Prostate gland (tissue), 2 donors: ENCODE results near the gene ANKRD22. TPM values are rescaled to one million over a fixed set of nuclear protein-coding genes. Genes with fewer than 3 reads are reported as not detected.
A peak's percentile ranks its signal among the peaks of the same experiment; 100 is the strongest.

Source experiments
- DNase-seq: peaks from one replicate; pipeline ENCODE4 v3.0.0-alpha.2; 2019; ENCODE audit warnings: low spot score
- H3K27ac ChIP-seq, 2 donors: fragments of 200-600 bp; sonication (generic); 2 replicates each; pipeline ENCODE4 v1.5.1; 2017 to 2019
- H3K27me3 ChIP-seq: fragments of 200-600 bp; sonication (generic); replicated peaks from 2 replicates; pipeline ENCODE4 v1.5.1; 2019; ENCODE audit not compliant: insufficient read depth
- H3K36me3 ChIP-seq, 2 donors: fragments of 200-600 bp; sonication (generic); 1 replicate in 1 of 2; 2 replicates in 1 of 2; pipeline versions ENCODE4 v1.5.1 to v1.8.1; 2017 to 2019
- H3K4me1 ChIP-seq: fragments of 200-600 bp; sonication (generic); replicated peaks from 2 replicates; pipeline ENCODE4 v1.5.1; 2019
- H3K4me3 ChIP-seq, 2 donors: fragments of 200-600 bp; sonication (generic); 2 replicates each; pipeline ENCODE4 v1.5.1; 2017 to 2019
- H3K9me3 ChIP-seq: fragments of 200-600 bp; sonication (generic); 2 replicates; pipeline ENCODE4 v1.5.1; 2017
- CTCF ChIP-seq, 4 experiments: fragments of 200-600 bp in 2 of 4; fragments of 450-650 bp in 2 of 4; sonication (generic) in 2 of 4; IDR thresholded peaks; 1 replicate in 3 of 4; 2 replicates in 1 of 4; pipeline ENCODE4 v1.5.1; 2016 to 2019; ENCODE audit warnings: antibody characterized with exemption in 4 of 4, mild to moderate bottlenecking in 2 of 4, moderate library complexity in 2 of 4
- POLR2A ChIP-seq: fragments of 450-650 bp; IDR thresholded peaks from one replicate; pipeline ENCODE4 v1.6.1; 2016; ENCODE audit warnings: antibody characterized with exemption, mild to moderate bottlenecking
- POLR2AphosphoS5 ChIP-seq: sonication (generic); formaldehyde crosslinking; IDR thresholded peaks from one replicate; pipeline ENCODE4 v1.6.1; 2017; ENCODE audit warnings: antibody characterized with exemption
- WGBS: methylation state at CpG from one replicate; pipeline ENCODE4 v1.1.5; 2018; 5-methylcytosine and 5-hydroxymethylcytosine counted together
- intact Hi-C: fragments of 100-400 bp; cut with DNase I; formaldehyde crosslinking; loops from one replicate; pipeline ENCODE4 v1.14.2; 2022
- total RNA-seq, 2 donors: library from RNA; depleted of rRNA; stranded (reverse); fragments of >200 nt; gene quantifications; one replicate each; pipeline ENCODE4 v1.1.0, GENCODE V29; 2016

Gene ANKRD22
- total RNA-seq, 2 donors from 2014 or later = 2.8 to 3.1 TPM

GRCh38 chr10:88854684-88855083 is 3.0 kb upstream of the ANKRD22 start:
- Histone ChIP-seq H3K4me3 (no peak overlapping the region), H3K36me3 (no peaks in the 10 kb centered on the region), H3K4me1 (peaks cover 5% of the 10 kb centered on the region), H3K27ac (no peak overlapping the region), H3K9me3 (no peaks in the 10 kb centered on the region), H3K27me3 (no peaks in the 10 kb centered on the region)
- TF ChIP-seq CTCF (IDR thresholded peaks at IDR 0.05) (no peak), POLR2A (no peak), POLR2AphosphoS5 (no peak)
- intact Hi-C loops = no loop called here
- no peak for DNase-seq
- 19% methylated on average over 3 of the region's 3 CpGs for WGBS

DNA sequence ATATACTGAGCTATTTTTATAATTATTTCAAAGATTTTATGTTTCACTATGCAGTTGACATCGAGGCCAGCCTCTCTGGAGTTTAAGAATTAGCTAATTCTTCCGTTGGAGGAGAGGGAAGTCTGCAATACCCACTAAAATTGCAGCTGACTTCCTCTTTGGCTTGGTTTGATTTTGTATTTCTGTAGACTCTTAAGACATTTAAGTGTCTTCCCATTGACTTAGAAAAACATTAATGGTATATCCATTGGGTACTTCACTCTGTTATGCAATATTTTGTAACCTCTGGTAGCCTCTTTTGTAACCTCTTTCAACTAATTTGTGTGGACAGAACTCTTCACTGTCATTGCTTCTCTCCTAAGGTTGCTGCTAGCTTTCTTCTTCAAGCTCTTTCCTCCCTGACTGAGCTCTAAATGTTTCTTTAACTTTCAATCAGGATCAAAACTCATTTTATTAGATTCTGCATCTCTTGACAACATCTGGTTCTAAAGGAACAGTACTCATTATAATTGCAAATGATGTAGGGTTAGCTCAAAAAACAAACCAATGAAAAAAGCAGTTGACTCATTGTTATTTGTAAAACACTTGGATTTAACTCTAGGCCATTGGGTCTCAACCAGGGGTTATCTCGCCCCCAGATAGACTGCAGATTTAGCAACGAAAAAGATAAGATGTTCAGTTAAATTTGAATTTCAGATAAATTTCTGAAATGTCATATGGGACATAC is 1.7 kb upstream of the ANKRD22 start:
- intact Hi-C loops = no loop called here
- DNase-seq = no peak
- Histone ChIP-seq H3K4me1 (peaks cover 2% of the 10 kb centered on the region), H3K27ac (no peak overlapping the region), H3K4me3 (no peak overlapping the region), H3K36me3 (no peaks in the 10 kb centered on the region), H3K9me3 (no peaks in the 10 kb centered on the region), H3K27me3 (no peaks in the 10 kb centered on the region)
- 78% methylated on average over 4 of the region's 4 CpGs for WGBS
- TF ChIP-seq POLR2A (no peak), POLR2AphosphoS5 (no peak), CTCF (IDR thresholded peaks at IDR 0.05) (no peak)

DNA sequence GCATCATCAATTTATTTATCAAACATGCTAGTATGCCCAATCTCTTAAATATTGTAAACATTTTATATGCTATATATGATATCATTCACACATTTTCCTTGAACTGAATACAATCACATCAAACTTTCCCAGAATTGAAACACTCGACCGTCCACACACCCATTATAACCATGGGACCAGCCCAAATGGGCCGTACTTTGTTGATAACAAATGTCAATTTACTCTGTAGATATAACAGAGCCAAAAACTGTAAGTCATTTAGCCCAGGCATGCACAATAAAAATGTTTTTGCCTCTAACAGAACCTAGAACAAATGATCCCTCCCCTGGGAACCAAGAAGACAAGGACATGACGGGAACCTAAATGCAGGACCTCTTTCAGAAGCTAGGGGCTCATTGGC is 683 bp upstream of the ANKRD22 start:
- Histone ChIP-seq H3K4me3 (no peak overlapping the region), H3K36me3 (no peaks in the 10 kb centered on the region), H3K27me3 (no peaks in the 10 kb centered on the region), H3K27ac (peak overlapping the region; percentile 35 to 49), H3K9me3 (no peaks in the 10 kb centered on the region), H3K4me1 (peaks cover 2% of the 10 kb centered on the region)
- intact Hi-C loops = no loop called here
- 48% methylated on average over 4 of the region's 4 CpGs for WGBS
- DNase-seq = no peak
- TF ChIP-seq POLR2AphosphoS5 (no peak), POLR2A (no peak), CTCF (IDR thresholded peaks at IDR 0.05) (no peak)

DNA sequence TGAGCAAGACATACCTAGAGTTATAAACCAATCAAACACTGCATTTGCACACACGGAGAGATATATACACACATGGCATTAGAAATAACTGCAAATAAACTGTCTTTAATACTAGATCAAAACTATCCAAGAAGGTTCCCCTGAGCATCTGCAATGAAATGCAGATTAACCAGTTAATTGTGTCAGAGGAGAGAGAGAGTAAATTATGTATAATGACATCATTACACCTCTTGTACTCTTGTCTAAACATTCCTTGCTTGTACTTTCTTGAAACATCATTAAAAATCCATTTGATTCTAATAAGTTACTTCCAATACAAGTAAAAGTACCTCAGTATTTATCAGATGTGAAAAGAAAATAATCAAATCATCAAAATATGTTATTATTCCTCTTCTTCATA is 932 bp downstream of the ANKRD22 start:
- Histone ChIP-seq H3K27ac (no peak overlapping the region), H3K4me3 (no peak overlapping the region), H3K4me1 (peaks cover 2% of the 10 kb centered on the region), H3K27me3 (no peaks in the 10 kb centered on the region), H3K36me3 (no peaks in the 10 kb centered on the region), H3K9me3 (no peaks in the 10 kb centered on the region)
- DNase-seq = no peak
- intact Hi-C loops = no loop called here
- no peak for TF ChIP-seq CTCF (IDR thresholded peaks at IDR 0.05)
- TF ChIP-seq POLR2A = no peak
- TF ChIP-seq POLR2AphosphoS5 = no peak
- WGBS = 43% methylated on average over 1 of the region's 1 CpG

DNA sequence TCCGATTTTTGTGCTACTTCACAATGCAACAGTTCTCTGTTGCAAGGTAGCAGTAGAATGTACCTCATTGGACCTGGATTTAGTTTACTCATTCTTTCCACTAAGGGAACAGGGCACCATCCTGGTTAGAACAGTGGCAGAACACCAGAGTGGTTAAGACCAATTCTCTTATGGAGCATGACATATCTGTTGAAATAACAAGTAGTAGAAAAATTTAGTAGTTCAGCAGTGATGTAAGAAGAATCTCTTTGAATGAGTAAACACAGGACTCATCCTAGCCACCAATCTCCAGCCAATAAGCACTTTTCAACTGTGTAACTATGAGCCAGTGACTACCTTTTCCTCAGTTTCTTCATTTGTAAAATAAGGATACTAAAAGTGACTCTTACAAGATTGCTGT is 2.4 kb downstream of the ANKRD22 start:
- Histone ChIP-seq H3K4me1 (peaks cover 2% of the 10 kb centered on the region), H3K36me3 (no peaks in the 10 kb centered on the region), H3K27ac (no peak overlapping the region), H3K4me3 (no peak overlapping the region), H3K9me3 (no peaks in the 10 kb centered on the region), H3K27me3 (no peaks in the 10 kb centered on the region)
- 75% methylated on average over 1 of the region's 1 CpG for WGBS
- DNase-seq = no peak
- intact Hi-C loops = no loop called here
- no peak for TF ChIP-seq POLR2A
- no peak for TF ChIP-seq CTCF (IDR thresholded peaks at IDR 0.05)
- TF ChIP-seq POLR2AphosphoS5 = no peak
